Caco-2 (cell line): ENCODE results near the gene RUNX1. TPM values are rescaled to one million over a fixed set of nuclear protein-coding genes. Genes with fewer than 3 reads are reported as not detected.

ENCODE experiments used
- BruUV-seq: library from RNA; stranded (reverse); fragments of 400-500 nt; replicated peaks from 2 replicates; lab custom pipeline; 2021; lab: Mats Ljungman, UMichigan
- CTCF ChIA-PET: fragments of 300-600 bp; sonication (Branson Sonifier 250); formaldehyde crosslinking; loops from one replicate; lab custom pipeline; 2022; ENCODE audit warnings: antibody characterized with exemption; lab: Charles Lee
- POLR2A ChIA-PET: fragments of 300-600 bp; sonication (Branson Sonifier 250); formaldehyde crosslinking; loops from one replicate; lab custom pipeline; 2022; ENCODE audit warnings: antibody characterized with exemption; lab: Charles Lee
- DNase-seq, 2 experiments: peaks; one replicate each; pipeline versions ENCODE4 v3.0.0 to v3.0.0-alpha.2; 2020 to 2022
- H3K27me3 ChIP-seq: replicated peaks from 2 replicates; pipeline ENCODE4 v1.6.0; 2011; ENCODE audit warnings: low read length; ENCODE audit not compliant: control insufficient read depth, insufficient read depth
- H3K36me3 ChIP-seq: 2 replicates; pipeline ENCODE4 v1.5.1; 2011; ENCODE audit warnings: low read length; ENCODE audit not compliant: control insufficient read depth, insufficient read depth
- H3K4me1 ChIP-seq: fragments of 250-450 bp; sonication (Bioruptor Pico); 2 replicates; pipeline ENCODE4 v1.5.1; 2020; ENCODE audit warnings: mild to moderate bottlenecking
- H3K4me3 ChIP-seq: 2 replicates; pipeline ENCODE4 v1.5.1; 2011; ENCODE audit warnings: low read depth, mild to moderate bottlenecking, control low read depth, low read length
- H3K9me3 ChIP-seq: fragments of 250-450 bp; sonication (Bioruptor Pico); 2 replicates; pipeline ENCODE4 v1.5.1; 2020; ENCODE audit warnings: mild to moderate bottlenecking, moderate library complexity
- H3K27ac Mint-ChIP-seq: one replicate; pipeline ENCODE4 v1.8.0; 2022; ENCODE audit warnings: mixed read lengths; ENCODE audit not compliant: unreplicated experiment
- H3K27me3 Mint-ChIP-seq: one replicate; pipeline ENCODE4 v1.8.0; 2022; ENCODE audit warnings: mixed read lengths; ENCODE audit not compliant: insufficient read depth, unreplicated experiment
- H3K36me3 Mint-ChIP-seq: one replicate; pipeline ENCODE4 v1.8.0; 2022; ENCODE audit warnings: mild to moderate bottlenecking, mixed read lengths; ENCODE audit not compliant: insufficient read depth, unreplicated experiment
- H3K4me1 Mint-ChIP-seq: one replicate; pipeline ENCODE4 v1.8.0; 2022; ENCODE audit warnings: low read depth, mixed read lengths; ENCODE audit not compliant: unreplicated experiment
- H3K4me3 Mint-ChIP-seq: one replicate; pipeline ENCODE4 v1.8.0; 2022; ENCODE audit warnings: mild to moderate bottlenecking, moderate library complexity, mixed read lengths; ENCODE audit not compliant: unreplicated experiment
- H3K9me3 Mint-ChIP-seq: one replicate; pipeline ENCODE4 v1.8.0; 2022; ENCODE audit warnings: mixed read lengths; ENCODE audit not compliant: unreplicated experiment
- intact Hi-C: fragments of 100-400 bp; cut with micrococcal nuclease; formaldehyde crosslinking; loops from one replicate; pipeline ENCODE4 v1.10.0; 2022; ENCODE audit not compliant: unreplicated experiment
- total RNA-seq: library from RNA; stranded (reverse); gene quantifications from 2 replicates; pipeline ENCODE4 v1.2.3, GENCODE V29; 2022
- TF ChIP-seq, protein P1 (sequence below), 2 experiments: fragments of 200-600 bp in 1 of 2; IDR thresholded peaks; 1 replicate in 1 of 2; 2 replicates in 1 of 2; pipeline versions ENCODE4 v1.5.1 to v1.8.0; 2011 to 2022; ENCODE audit warnings: antibody characterized with exemption in 1 of 2, control low read depth in 1 of 2, inconsistent platforms in 1 of 2, low read depth in 1 of 2, low read length in 1 of 2, mild to moderate bottlenecking in 1 of 2, moderate library complexity in 1 of 2; ENCODE audit not compliant: insufficient read depth in 1 of 2, severe bottlenecking in 1 of 2, unreplicated experiment in 1 of 2

The RUNX1 gene
- total RNA-seq, 1 experiment from 2014 or later: 11.7 TPM

DNA sequence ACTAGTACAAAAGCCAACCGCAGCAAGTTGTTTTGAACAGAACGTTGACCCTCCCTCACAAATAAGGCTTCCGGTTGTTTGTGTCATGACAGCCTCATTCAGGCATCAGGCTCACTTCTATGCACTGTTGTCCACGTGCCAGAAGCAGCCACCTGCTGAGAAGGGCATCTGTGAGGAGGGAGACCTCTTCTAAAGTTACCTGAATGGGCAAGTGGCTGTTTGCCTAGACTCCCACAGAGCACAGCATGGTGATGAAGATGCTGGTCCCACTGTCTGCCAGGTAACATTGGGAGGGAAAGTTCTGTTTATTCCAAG is 204.2 kb downstream of the RUNX1 start:
- Histone ChIP-seq H3K36me3 (no peaks in the 10 kb centered on the region; the same call in 1 of the 2 replicates), H3K4me3 (no peak overlapping the region), H3K4me1 (no peaks in the 10 kb centered on the region), H3K9me3 (no peaks in the 10 kb centered on the region), H3K27me3 (no peaks in the 10 kb centered on the region)
- Mint-ChIP-seq H3K27me3 (no peaks in the 10 kb centered on the region), H3K9me3 (no peaks in the 10 kb centered on the region), H3K36me3 (peaks cover 5% of the 10 kb centered on the region), H3K4me1 (no peaks in the 10 kb centered on the region), H3K27ac (no peak overlapping the region), H3K4me3 (no peak overlapping the region)
- ChIA-PET POLR2A (no interaction called here), CTCF (no interaction called here)
- no peak for DNase-seq
- TF ChIP-seq, protein P1, sequence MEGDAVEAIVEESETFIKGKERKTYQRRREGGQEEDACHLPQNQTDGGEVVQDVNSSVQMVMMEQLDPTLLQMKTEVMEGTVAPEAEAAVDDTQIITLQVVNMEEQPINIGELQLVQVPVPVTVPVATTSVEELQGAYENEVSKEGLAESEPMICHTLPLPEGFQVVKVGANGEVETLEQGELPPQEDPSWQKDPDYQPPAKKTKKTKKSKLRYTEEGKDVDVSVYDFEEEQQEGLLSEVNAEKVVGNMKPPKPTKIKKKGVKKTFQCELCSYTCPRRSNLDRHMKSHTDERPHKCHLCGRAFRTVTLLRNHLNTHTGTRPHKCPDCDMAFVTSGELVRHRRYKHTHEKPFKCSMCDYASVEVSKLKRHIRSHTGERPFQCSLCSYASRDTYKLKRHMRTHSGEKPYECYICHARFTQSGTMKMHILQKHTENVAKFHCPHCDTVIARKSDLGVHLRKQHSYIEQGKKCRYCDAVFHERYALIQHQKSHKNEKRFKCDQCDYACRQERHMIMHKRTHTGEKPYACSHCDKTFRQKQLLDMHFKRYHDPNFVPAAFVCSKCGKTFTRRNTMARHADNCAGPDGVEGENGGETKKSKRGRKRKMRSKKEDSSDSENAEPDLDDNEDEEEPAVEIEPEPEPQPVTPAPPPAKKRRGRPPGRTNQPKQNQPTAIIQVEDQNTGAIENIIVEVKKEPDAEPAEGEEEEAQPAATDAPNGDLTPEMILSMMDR (IDR thresholded peaks at IDR 0.05; ENCODE audit: insufficient read depth in 1 of 2, low read depth in 1 of 2, low read length in 1 of 2, severe bottlenecking in 1 of 2, unreplicated experiment in 1 of 2): no peak
- intact Hi-C loops: no loop called here
- no TSS peak for BruUV-seq

DNA sequence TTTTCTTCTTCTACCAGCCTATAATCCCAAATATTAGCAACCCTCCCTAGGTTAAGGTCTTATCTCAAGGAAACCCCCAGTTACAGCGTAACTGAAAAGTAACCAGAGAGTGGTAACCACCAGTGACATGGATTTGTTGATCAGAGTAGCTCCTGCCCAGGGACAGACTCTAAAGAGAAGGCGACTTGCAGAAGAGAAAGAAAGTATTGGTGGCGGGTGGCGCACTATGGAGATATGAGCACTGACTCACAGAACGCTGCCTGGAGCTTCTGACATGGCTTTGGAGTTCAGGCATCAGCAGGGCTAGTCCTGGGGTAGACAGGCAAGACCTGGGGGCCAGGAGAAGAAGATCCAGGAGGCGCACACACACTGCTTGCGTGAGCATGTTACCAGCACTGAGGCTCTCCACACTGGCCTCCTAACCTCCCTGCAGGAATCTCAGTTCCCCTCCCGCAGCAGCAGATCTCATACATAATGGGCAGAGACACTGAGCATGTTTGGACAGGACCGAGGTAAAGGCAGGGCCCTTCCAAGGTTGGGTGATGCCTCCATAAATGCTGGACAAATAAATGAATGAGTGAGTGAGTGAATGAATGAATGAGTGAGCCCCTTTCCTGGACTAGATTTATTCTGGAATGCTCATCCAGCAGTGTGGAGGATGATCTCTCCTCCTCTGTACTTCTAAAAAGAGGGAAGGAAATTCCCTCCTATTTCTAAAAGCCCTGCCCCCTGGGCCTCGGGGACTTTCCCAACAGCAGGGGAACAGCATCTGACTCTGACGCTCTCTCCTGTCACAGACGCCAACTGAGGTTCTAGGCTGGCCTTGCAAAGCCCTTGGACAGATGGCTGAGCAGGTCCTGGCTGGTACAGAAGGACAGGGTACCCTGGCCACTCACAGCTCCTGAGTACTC is 204.8 kb downstream of the RUNX1 start:
- Mint-ChIP-seq H3K36me3 (peaks cover 5% of the 10 kb centered on the region), H3K27ac (no peak overlapping the region), H3K27me3 (no peaks in the 10 kb centered on the region), H3K4me1 (no peaks in the 10 kb centered on the region), H3K4me3 (no peak overlapping the region), H3K9me3 (no peaks in the 10 kb centered on the region)
- intact Hi-C loops: no loop called here
- ChIA-PET CTCF (interaction anchor here (0.6 kb wide), 1 partner anchor 99 kb away, joined by 3 read pairs; no protein-coding TSS in a partner anchor), POLR2A (no interaction called here)
- Histone ChIP-seq H3K9me3 (no peaks in the 10 kb centered on the region), H3K4me1 (no peaks in the 10 kb centered on the region), H3K4me3 (no peak overlapping the region), H3K27me3 (no peaks in the 10 kb centered on the region), H3K36me3 (no peaks in the 10 kb centered on the region; the same call in 1 of the 2 replicates)
- no TSS peak for BruUV-seq
- DNase-seq: no peak
- TF ChIP-seq, protein P1 (IDR thresholded peaks at IDR 0.05; ENCODE audit: insufficient read depth in 1 of 2, low read depth in 1 of 2, low read length in 1 of 2, severe bottlenecking in 1 of 2, unreplicated experiment in 1 of 2): no peak

DNA sequence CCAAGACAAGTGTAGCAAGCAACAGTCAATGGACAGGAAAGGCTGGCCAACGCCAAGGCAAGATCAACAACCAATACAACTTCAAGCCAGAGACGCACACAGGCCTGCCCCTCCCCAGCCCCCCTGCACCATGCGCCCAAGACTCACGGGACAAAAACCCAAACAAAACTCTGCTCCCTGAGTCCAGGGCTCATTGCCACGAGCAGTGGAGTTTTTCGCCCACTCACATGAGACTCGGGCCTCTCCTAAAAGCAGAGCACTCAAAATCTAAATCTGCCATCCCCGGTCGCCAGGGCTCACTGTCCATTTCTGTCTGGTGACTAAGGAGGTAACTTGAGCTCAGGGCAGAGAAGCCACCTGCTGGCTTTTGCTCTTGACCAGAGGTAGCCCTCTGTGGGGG is 205.5 kb downstream of the RUNX1 start:
- CTCF ChIA-PET: interaction anchor here (0.6 kb wide), 1 partner anchor 98 kb away, joined by 3 read pairs; no protein-coding TSS in a partner anchor
- Mint-ChIP-seq H3K36me3 (peaks cover 5% of the 10 kb centered on the region), H3K27me3 (no peaks in the 10 kb centered on the region), H3K27ac (no peak overlapping the region), H3K9me3 (no peaks in the 10 kb centered on the region), H3K4me3 (no peak overlapping the region), H3K4me1 (no peaks in the 10 kb centered on the region)
- Histone ChIP-seq H3K27me3 (no peaks in the 10 kb centered on the region), H3K4me3 (no peak overlapping the region), H3K36me3 (no peaks in the 10 kb centered on the region; the same call in 1 of the 2 replicates), H3K9me3 (no peaks in the 10 kb centered on the region), H3K4me1 (no peaks in the 10 kb centered on the region)
- BruUV-seq: no TSS peak
- POLR2A ChIA-PET: no interaction called here
- TF ChIP-seq, protein P1 (IDR thresholded peaks at IDR 0.05; ENCODE audit: insufficient read depth in 1 of 2, low read depth in 1 of 2, low read length in 1 of 2, severe bottlenecking in 1 of 2, unreplicated experiment in 1 of 2): no peak
- DNase-seq: no peak
- intact Hi-C loops: no loop called here
